CD4-positive, alpha-beta T cell treated with Interleukin-15 for 4 hours (primary cell): ENCODE data around the gene CREB5.
"Not testable (repeated sequence)": the region's sequence is repeated elsewhere in the genome, so short reads cannot be mapped to it uniquely, and the experiment has no call there.

ENCODE experiments used
- DNase-seq: peaks from one replicate; pipeline ENCODE4 v3.0.0-alpha.2; 2020; ENCODE audit warnings: low spot score

CREB5 gene

GRCh38 chr7:28550580-28551186 is 138.4 kb downstream of the CREB5 start:
- DNase-seq, result no peak

- no peak for DNase-seq
Observed at GRCh38 chr7:28551331-28551730, 139.0 kb downstream of the CREB5 start.

- not testable (repeated sequence) for DNase-seq
Observed at GRCh38 chr7:28551766-28552165, 139.4 kb downstream of the CREB5 start.

GRCh38 chr7:28554802-28555471 is 142.6 kb downstream of the CREB5 start:
- no peak for DNase-seq

GRCh38 chr7:28556025-28556424 is 143.7 kb downstream of the CREB5 start:
- no peak for DNase-seq

DNA sequence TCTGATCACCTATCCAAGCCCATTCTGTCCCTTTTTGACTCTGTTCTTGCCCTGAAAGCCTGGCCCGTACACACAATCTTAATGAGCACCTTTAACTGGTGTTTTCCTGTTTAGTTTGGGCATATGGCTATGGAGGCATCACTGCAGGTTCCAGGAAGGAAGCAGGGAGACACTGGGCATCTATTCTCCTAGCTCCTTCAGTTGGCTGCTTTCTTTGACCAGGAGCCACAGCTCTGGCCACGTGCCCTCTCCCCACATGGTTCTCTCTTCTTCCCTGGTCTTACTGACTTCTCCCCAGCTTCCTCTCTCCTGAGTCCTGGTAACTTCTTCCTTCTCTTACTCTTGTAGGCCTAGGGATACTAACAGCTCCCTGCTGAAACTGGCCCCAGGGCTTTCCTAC is 144.4 kb downstream of the CREB5 start:
- DNase-seq, result no peak

DNA sequence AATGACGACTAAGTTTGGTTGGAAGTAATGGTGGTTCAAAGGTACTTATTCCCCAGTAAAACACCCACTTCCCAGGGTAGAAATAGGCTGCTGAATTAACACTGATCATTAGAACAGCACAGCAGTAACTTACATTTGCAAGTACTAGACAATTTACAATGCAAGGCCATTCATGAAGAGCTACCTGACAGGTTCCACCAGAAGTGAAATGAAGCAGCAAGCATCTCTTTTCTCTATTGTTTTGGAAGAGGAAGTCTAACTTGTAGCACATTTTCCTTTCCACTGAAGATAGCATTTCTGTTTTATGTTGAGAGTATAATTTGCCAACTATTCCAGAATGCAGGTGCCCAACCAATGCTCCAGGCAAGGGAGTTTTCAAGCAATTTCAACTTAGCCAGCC is 145.9 kb downstream of the CREB5 start:
- DNase-seq, result no peak

DNA sequence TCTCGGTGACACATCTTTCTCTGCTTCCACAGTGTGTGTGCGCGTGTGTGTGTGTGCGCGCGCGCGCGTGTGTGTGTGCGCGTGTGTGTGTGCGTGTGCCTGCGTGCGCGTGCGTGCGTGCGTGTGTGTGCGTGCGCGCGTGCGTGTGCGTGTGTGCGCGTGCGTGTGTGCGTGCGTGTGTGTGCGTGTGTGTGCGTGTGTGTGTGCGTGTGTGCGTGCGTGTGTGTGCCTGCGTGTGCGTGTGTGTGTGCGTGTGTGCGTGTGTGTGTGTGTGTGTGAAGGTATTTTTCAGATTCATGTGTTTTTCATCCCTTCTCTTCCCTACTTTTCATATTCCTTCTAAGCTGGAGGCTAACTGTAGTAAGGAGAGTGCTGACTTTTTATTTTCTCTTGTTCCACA is 148.4 kb downstream of the CREB5 start:
- no peak for DNase-seq

DNA sequence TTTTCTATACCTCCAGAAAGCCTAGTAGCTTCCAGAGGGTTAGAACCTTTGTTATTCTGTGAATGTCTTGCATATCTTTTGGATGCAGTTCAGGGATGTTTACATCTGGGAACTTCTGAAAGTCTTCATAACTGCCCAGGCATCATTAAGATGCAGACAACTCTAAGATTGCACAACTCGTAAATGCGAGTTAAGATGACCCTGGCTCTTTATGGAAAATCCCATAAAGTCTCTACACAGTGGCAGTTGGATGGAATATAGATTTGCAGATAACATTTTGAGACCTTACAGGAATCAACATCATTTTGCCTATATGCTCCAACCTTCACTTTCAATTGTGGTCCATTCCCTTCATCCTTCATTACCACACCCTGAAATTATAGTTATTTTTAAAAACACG is 151.7 kb downstream of the CREB5 start:
- no peak for DNase-seq

DNA sequence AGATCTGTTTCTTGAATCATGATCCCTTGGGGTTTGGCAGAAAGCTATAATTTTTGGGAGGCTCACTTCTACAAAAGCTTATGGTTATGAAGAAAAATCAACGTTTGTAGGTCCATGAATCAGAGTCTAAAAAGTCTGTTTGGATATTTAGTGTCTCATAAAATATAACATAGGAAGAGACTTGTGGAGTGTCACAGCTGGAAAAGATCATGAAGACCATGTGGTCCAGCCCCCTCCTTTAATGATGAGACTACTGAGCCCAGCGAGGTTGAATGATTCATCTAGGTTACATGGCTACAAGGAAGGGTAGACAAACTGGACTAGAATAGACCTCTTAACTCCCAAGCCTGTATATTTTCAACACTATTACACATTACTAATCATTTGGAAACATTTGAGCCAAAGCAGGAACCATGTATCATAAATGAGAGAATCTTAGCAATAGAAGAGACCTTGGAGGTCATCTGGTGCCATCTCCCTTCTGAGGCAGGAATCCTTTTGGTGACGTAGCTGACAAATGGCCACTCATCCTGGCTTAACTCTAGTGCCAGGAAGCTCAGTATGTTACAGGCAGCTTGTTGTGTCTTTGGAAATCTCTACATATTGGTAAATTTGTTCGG is 152.5 kb downstream of the CREB5 start:
- DNase-seq, result no peak

- DNase-seq, result no peak
Observed at GRCh38 chr7:28565980-28566379, 153.7 kb downstream of the CREB5 start.

GRCh38 chr7:28570113-28570969 is 158.0 kb downstream of the CREB5 start:
- no peak for DNase-seq

- DNase-seq, result no peak
Observed at GRCh38 chr7:28570970-28571288, 158.6 kb downstream of the CREB5 start.

DNA sequence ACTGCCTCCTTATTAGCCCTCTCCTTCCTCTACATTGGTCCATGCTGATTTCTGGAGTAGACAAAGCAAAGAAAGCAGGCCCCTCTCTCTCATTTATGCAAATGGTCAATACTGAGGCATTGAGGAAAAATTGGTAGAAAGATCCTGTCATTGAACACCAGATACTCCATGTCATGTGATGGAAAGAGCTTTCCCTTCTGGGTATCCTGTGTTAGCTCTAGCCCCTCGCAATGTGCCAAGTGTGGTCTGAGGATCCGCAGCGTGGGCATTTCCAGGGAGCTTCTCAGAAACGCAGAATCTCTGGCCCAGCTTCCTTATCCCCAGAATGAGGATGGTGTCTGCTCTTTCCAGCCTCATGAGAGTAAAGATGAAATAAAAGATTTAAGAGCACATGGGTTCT is 159.1 kb downstream of the CREB5 start:
- DNase-seq, result no peak

GRCh38 chr7:28572321-28573058 is 160.2 kb downstream of the CREB5 start:
- DNase-seq, result no peak

- DNase-seq, result no peak
Observed at GRCh38 chr7:28573059-28573553, 160.8 kb downstream of the CREB5 start.

GRCh38 chr7:28573651-28574301 is 161.5 kb downstream of the CREB5 start:
- no peak for DNase-seq

DNA sequence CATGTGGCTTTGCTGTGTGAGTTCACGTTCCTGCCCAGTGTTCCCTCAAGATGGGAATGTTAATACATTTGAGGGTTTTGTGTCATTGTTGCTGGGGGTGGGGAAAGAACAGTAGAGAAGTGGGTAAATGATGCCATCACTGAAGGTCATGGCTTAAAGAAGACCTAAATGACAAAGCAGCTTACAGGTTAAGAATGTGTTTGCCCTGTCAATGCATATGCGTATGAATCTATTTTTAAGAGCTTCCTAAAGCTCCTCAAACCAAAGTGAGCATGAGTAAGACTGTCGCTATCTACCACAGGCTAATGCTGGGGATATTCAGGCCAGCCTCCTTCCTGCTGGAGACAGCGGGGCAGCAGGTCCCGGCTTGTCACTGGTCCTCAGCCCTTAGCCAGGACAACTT is 162.9 kb downstream of the CREB5 start:
- DNase-seq, result no peak

GRCh38 chr7:28576656-28577055 is 164.3 kb downstream of the CREB5 start:
- DNase-seq, result no peak

- no peak for DNase-seq
Observed at GRCh38 chr7:28579571-28579970, 167.3 kb downstream of the CREB5 start.

- no peak for DNase-seq
Observed at GRCh38 chr7:28580665-28581064, 168.3 kb downstream of the CREB5 start.
